HG03460 (cell line): Measurements from ENCODE around the gene BLOC1S5.
"Not testable (repeated sequence)": the region's sequence is repeated elsewhere in the genome, so short reads cannot be mapped to it uniquely, and the experiment has no call there.

Experiments used
- ATAC-seq: cut with Tn5 transposase; IDR thresholded peaks from one replicate; pipeline ENCODE4 v1.9.1; 2021; ENCODE audit not compliant: unreplicated experiment

BLOC1S5 gene

DNA sequence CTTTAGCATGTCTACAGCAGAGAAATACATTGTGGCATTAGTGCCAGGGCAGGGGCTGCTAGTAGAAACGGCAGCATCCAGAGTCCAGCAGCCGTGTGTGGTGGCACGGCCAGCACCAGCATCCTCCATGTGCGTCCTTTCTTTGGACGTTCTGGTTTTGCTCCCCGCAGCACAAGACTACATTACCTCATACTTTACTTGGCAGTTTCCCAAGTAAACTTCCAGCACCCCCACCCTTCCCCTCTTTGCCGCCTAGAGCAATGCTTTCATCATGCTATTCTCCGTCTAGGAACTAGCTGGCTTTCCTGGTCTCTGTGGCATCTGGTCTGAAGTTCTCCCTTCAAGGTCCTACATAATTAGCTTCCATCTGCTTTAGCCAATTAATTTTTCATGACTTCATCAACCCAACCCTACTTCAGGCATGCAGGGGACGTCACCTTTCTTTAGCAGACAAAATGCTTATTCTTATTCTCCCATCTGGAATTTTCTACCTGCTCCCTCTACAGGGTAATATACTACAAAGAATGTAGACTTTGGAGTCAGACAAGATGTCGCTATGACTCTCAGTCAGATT is 67.6 kb downstream of the BLOC1S5 start:
- ATAC-seq, result no peak

DNA sequence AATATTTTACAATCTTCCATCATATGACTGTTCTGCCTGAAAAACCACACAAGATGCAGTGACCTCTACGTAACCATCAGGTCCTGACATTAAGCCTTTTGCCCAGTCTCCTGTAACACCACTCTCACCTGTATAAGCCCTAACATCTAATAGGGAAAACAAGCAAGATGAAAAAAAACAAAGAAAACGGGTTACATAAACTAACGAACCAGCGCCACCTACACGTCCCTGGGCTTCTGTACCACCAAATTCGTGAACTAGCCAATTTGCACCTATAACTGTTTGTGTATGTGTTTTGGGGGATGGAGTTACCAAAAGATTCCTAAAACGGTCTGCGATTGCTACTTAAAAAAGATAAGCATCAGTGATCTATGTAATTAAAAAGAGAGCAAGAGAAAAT is 70.2 kb downstream of the BLOC1S5 start:
- no peak for ATAC-seq

- ATAC-seq, result no peak
Observed at GRCh38 chr6:7993399-7993798, 70.8 kb downstream of the BLOC1S5 start.

DNA sequence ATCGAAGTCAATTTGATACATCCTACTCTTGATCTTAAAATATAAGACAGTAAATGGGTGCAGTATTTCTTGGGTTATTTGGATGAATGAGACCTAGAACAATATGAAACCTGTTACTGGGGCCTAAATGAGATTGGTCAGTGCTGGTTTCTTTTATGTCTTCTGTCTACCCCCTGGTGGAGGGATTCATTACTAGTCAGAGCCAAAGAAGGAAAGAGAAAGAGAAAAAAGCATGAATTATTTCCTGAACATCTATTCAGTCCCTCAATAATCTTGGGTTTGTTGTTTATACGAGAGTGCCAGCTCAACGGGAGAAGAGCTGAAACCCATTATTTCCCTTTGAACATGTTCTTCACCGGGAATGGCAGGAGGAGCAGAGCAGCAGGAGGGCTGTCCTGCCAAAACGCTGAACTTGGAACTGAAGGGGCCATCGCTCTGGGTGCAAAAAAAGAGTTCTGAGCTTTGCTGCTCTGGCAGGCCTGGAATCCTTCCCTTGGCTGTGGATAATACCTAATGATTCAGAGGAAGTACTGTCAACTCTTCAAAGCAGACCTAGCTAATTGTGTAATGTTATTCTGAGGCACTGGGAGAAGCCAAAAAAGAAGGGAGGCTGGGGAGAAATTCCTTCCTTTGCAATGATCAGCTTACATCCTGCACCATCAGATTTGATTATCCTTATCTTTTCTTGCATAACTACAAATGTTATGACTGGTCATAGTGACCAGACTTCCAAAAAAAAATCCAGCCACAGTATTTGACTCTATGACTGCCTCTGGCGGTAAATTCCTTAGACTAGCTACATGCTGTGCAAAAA is 72.0 kb downstream of the BLOC1S5 start:
- ATAC-seq, result peak; percentile 93

GRCh38 chr6:7991536-7991935 is 72.7 kb downstream of the BLOC1S5 start:
- ATAC-seq, result no peak

GRCh38 chr6:7986219-7986618 is 78.0 kb downstream of the BLOC1S5 start:
- no peak for ATAC-seq

DNA sequence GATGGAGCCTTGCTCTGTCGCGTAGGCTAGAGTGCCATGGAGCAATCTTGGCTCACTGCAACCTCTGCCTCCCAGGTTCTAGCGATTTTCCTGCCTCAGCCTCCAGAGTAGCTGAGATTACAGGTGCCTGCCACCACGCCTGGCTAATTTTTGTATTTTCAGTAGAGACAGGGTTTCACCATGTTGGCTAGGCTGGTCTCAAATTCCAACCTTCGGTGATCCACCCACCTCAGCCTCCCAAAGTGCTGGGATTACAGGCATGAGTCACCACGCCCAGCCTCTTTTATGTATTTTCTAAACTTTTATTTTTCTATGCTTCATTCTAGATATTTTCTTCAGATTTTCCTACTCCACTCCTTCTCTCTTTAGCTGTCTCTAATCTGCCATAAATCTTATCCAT is 80.2 kb downstream of the BLOC1S5 start:
- not testable (repeated sequence) for ATAC-seq

DNA sequence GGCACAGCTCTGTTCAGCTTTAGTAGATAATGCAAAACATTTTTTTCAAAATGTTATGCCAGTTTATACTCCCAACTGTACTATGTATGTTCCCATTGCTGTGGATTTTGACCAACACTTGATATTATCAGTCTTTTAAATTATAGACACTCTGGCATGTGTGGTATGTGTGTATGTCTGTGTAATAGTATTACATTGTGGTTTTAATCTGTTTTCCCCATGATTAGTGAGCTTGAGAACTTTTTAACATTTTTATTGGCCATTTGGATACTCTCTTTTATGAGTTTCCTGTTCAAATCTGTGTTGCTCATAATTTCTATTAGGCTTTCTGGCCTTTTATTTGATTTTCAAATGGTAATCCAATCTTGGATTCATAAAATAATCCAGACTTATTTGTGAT is 84.4 kb downstream of the BLOC1S5 start:
- no peak for ATAC-seq

DNA sequence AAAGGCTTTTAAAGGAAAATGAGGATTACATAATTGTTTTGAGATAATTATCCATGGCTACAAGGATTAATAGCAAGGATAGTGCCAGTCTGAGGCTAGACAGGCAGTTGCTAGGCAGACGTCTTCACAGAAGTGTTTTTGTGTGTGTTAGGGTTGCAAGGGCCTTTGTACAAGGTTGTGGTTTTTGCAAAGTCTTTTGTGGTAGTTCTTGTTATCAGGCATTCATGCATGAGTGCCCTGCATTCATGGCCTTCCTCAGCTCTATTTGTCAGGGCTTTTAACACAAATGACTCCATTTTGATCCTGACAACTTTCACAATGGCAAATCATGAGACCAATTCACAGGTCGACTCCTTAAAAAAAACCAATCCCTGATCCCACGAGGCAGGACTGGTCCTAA is 85.5 kb downstream of the BLOC1S5 start:
- peak; percentile 75 for ATAC-seq

DNA sequence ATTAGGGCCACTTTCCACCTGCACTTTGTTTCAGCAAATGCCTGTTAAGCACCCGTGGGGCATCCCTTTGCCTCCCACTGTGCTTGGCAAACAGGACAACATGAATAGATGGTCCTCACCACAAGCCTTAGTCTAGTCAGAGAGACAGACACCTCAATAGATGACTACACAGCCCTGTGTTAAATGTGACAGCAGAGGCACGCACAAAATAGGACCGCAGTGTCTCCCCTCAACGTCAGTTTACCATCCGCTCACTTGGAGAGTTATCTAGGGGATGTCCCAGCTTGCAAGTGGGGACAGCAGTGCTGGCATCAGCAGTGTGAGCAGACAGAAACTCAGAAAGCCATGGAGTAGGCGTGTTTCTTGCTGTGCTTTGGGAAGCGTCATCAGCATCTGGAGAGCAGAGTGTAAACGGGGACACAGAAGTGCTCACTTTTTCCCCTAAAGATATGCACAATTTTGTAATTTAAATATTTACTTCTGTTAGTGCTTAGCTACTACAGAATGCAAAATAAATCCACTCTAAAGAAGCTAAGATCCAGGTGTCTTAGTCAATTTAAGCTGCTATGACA is 87.6 kb downstream of the BLOC1S5 start:
- no peak for ATAC-seq

DNA sequence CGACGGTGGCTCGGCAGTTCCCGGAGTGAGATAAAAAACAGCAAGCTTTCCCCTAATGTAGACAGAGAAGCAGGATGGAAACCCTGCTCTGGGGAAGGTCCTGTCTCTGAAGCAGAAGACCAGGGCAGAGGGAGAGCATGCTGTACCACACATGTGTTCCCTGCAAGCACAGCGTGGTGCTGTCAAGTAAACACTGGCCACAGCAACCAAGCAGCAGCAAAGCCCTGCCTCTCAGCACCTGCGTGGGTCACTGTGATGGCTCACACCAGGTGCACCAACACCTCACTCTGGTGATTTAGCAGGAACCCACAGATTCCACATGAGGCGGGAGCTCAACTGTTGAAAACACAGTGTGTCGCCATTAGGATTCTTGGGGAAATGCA is 88.4 kb downstream of the BLOC1S5 start:
- ATAC-seq, result no peak

- ATAC-seq, result no peak
Observed at GRCh38 chr6:7974938-7975763, 89.0 kb downstream of the BLOC1S5 start.

DNA sequence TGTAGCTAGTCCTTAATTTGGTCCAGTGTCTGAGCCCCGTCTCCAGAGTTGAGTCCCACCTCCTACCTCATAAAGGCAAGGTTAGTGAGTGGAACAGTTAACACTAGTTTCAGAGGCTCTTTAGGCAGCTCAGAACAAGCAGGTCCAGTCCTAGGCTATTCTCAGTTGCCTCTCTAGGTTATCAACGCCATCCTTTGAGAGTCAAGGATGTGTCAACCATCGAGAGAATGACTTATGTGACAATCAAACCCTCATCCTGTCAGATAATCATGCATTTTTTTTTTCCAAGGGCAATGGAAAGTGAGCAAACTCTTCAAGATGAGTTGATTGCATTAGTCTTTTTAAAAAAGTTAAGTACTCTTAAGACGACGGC is 89.6 kb downstream of the BLOC1S5 start:
- ATAC-seq, result no peak

- no peak for ATAC-seq
Observed at GRCh38 chr6:7973584-7973983, 90.6 kb downstream of the BLOC1S5 start.

GRCh38 chr6:7971499-7971898 is 92.7 kb downstream of the BLOC1S5 start:
- ATAC-seq, result no peak

GRCh38 chr6:7970616-7971015 is 93.6 kb downstream of the BLOC1S5 start:
- ATAC-seq, result no peak
